ENCODE results near the gene PNPLA8. TPM values are rescaled to one million over a fixed set of nuclear protein-coding genes. Genes with fewer than 3 reads are reported as not detected.
"Not testable (repeated sequence)": the region's sequence is repeated elsewhere in the genome, so short reads cannot be mapped to it uniquely, and the experiment has no call there.

PNPLA8 gene
- total and polyA plus RNA-seq, 4 experiments from 2014 or later, result 20.9 to 28.9 (median 28.4) TPM

GRCh38 chr7:108548141-108548896, 22.4 kb upstream of the PNPLA8 start:
- H3K27ac ChIP-seq (ENCODE audit: low read depth, low read length); H3K9me3 ChIP-seq (ENCODE audit: control insufficient read depth in 1 of 2, low read length in 2 of 2); H3K4me1 Mint-ChIP-seq; H3K27me3 ChIP-seq (ENCODE audit: insufficient read depth, low read length); H3K27me3 Mint-ChIP-seq; H3K4me3 ChIP-seq (ENCODE audit: low read length in 2 of 2); H3K36me3 ChIP-seq (ENCODE audit: insufficient read depth, low read length); H3K36me3 Mint-ChIP-seq; H3K9me3 Mint-ChIP-seq; H3K4me1 ChIP-seq (ENCODE audit: insufficient read depth, low read length); DNase-seq; intact Hi-C loops (cut with micrococcal nuclease); H3K4me3 Mint-ChIP-seq: not testable (repeated sequence)
- H3K27ac Mint-ChIP-seq, result peak overlapping the region in 1 of 7 donors; percentile 49
- CTCF ChIA-PET (ENCODE audit: partially characterized antibody), result interaction anchor here (2.1 kb wide), 1 partner anchor 51 kb away, joined by 7 read pairs; no protein-coding TSS in a partner anchor
- POLR2A ChIA-PET (ENCODE audit: partially characterized antibody), result interaction anchor here (1.5 kb wide), 1 partner anchor 22 kb away, joined by 5 read pairs; the partner anchor contains the start of gene DNAJB9

- Mint-ChIP-seq H3K4me3 (no peak overlapping the region), H3K9me3 (no peaks in the 10 kb centered on the region), H3K27ac (no peak overlapping the region), H3K4me1 (no peaks in the 10 kb centered on the region), H3K27me3 (no peaks in the 10 kb centered on the region), H3K36me3 (no peaks in the 10 kb centered on the region)
- intact Hi-C loops (cut with micrococcal nuclease), result no loop called here
- no peaks in the 10 kb centered on the region for H3K36me3 ChIP-seq (ENCODE audit: insufficient read depth, low read length)
- no peak for DNase-seq
- H3K27ac ChIP-seq (ENCODE audit: low read depth, low read length), result no peak overlapping the region
- ChIA-PET POLR2A (ENCODE audit: partially characterized antibody) (interaction anchor here (1.1 to 1.6 kb wide), 2 partner anchors 15 to 28 kb away, joined by 3 read pairs; partner anchors contain the start of gene DNAJB9), CTCF (ENCODE audit: partially characterized antibody) (interaction anchor here (1.0 kb wide), 1 partner anchor 44 kb away, joined by 3 read pairs; no protein-coding TSS in a partner anchor)
- no peaks in the 10 kb centered on the region for H3K9me3 ChIP-seq (ENCODE audit: control insufficient read depth in 1 of 2, low read length in 2 of 2)
- H3K4me1 ChIP-seq (ENCODE audit: insufficient read depth, low read length), result no peaks in the 10 kb centered on the region
- no peak overlapping the region for H3K4me3 ChIP-seq (ENCODE audit: low read length in 2 of 2)
- H3K27me3 ChIP-seq (ENCODE audit: insufficient read depth, low read length), result no peaks in the 10 kb centered on the region
These were observed 15.5 kb upstream of the PNPLA8 start for GRCh38 chr7:108541478-108541877.

- ChIA-PET POLR2A (ENCODE audit: partially characterized antibody) (interaction anchor here (0.7 kb wide), 1 partner anchor 30 kb away, joined by 3 read pairs; no protein-coding TSS in a partner anchor), CTCF (ENCODE audit: partially characterized antibody) (interaction anchor here (0.7 kb wide), 1 partner anchor 12 kb away, joined by 4 read pairs; no protein-coding TSS in a partner anchor)
- intact Hi-C loops (cut with micrococcal nuclease); H3K36me3 ChIP-seq (ENCODE audit: insufficient read depth, low read length); H3K36me3 Mint-ChIP-seq; DNase-seq; H3K27ac ChIP-seq (ENCODE audit: low read depth, low read length); H3K9me3 ChIP-seq (ENCODE audit: control insufficient read depth in 1 of 2, low read length in 2 of 2); H3K4me3 Mint-ChIP-seq; H3K27me3 Mint-ChIP-seq; H3K4me3 ChIP-seq (ENCODE audit: low read length in 2 of 2); H3K27ac Mint-ChIP-seq; H3K27me3 ChIP-seq (ENCODE audit: insufficient read depth, low read length); H3K9me3 Mint-ChIP-seq; H3K4me1 Mint-ChIP-seq; H3K4me1 ChIP-seq (ENCODE audit: insufficient read depth, low read length): not testable (repeated sequence)
These were observed 12.8 kb upstream of the PNPLA8 start for GRCh38 chr7:108538685-108539084.

DNA sequence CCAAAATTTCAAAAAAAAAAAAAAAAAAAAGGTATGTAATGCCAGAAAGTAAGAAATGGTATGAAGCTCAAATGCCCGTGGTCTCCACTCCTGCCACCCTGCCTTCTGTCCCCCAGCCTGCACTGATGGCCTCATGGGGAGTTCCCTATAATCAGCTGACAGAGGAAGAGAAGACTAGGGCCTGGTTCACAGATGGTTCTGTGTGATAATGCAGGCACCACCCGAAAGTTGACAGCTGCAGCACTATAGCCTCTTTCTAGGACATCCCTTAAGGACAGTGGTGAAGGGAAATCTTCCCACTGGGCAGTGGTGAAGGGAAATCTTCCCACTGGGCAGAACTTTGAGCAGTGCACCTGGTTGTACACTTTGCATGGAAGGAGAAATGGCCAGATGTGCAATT, 12.3 kb upstream of the PNPLA8 start:
- CTCF ChIA-PET (ENCODE audit: partially characterized antibody), result interaction anchor here (0.7 kb wide), 1 partner anchor 11 kb away, joined by 4 read pairs; no protein-coding TSS in a partner anchor

GRCh38 chr7:108537229-108537628, 11.3 kb upstream of the PNPLA8 start:
- no peak overlapping the region for H3K27ac ChIP-seq (ENCODE audit: low read depth, low read length)
- Mint-ChIP-seq H3K9me3 (no peaks in the 10 kb centered on the region), H3K36me3 (no peaks in the 10 kb centered on the region), H3K27me3 (peaks cover 0 to 8% of the 10 kb centered on the region in 2 donors), H3K4me3 (no peak overlapping the region), H3K4me1 (no peaks in the 10 kb centered on the region), H3K27ac (no peak overlapping the region)
- H3K36me3 ChIP-seq (ENCODE audit: insufficient read depth, low read length), result no peaks in the 10 kb centered on the region
- H3K4me3 ChIP-seq (ENCODE audit: low read length in 2 of 2), result no peak overlapping the region
- no peaks in the 10 kb centered on the region for H3K9me3 ChIP-seq (ENCODE audit: control insufficient read depth in 1 of 2, low read length in 2 of 2)
- ChIA-PET CTCF (ENCODE audit: partially characterized antibody) (no interaction called here), POLR2A (ENCODE audit: partially characterized antibody) (no interaction called here)
- H3K27me3 ChIP-seq (ENCODE audit: insufficient read depth, low read length), result no peaks in the 10 kb centered on the region
- intact Hi-C loops (cut with micrococcal nuclease), result no loop called here
- H3K4me1 ChIP-seq (ENCODE audit: insufficient read depth, low read length), result no peaks in the 10 kb centered on the region
- DNase-seq, result no peak

More for the DNA sequence above, 12.3 kb upstream of the PNPLA8 start:
- H3K9me3 ChIP-seq (ENCODE audit: control insufficient read depth in 1 of 2, low read length in 2 of 2); DNase-seq; H3K4me3 ChIP-seq (ENCODE audit: low read length in 2 of 2); H3K4me3 Mint-ChIP-seq; H3K27ac ChIP-seq (ENCODE audit: low read depth, low read length); H3K36me3 ChIP-seq (ENCODE audit: insufficient read depth, low read length); H3K36me3 Mint-ChIP-seq; H3K9me3 Mint-ChIP-seq; intact Hi-C loops (cut with micrococcal nuclease); H3K4me1 ChIP-seq (ENCODE audit: insufficient read depth, low read length); H3K4me1 Mint-ChIP-seq; H3K27me3 ChIP-seq (ENCODE audit: insufficient read depth, low read length); H3K27me3 Mint-ChIP-seq; H3K27ac Mint-ChIP-seq: not testable (repeated sequence)
- POLR2A ChIA-PET (ENCODE audit: partially characterized antibody), result interaction anchor here (0.7 kb wide), 1 partner anchor 31 kb away, joined by 3 read pairs; no protein-coding TSS in a partner anchor

GRCh38 chr7:108535744-108536143, 9.8 kb upstream of the PNPLA8 start:
- no peak overlapping the region for H3K27ac ChIP-seq (ENCODE audit: low read depth, low read length)
- H3K9me3 ChIP-seq (ENCODE audit: control insufficient read depth in 1 of 2, low read length in 2 of 2), result no peaks in the 10 kb centered on the region
- CTCF ChIA-PET (ENCODE audit: partially characterized antibody), result no interaction called here
- Mint-ChIP-seq H3K9me3 (no peaks in the 10 kb centered on the region), H3K27me3 (peaks cover 0 to 8% of the 10 kb centered on the region in 2 donors), H3K27ac (no peak overlapping the region), H3K36me3 (no peaks in the 10 kb centered on the region), H3K4me3 (no peak overlapping the region), H3K4me1 (no peaks in the 10 kb centered on the region)
- no peaks in the 10 kb centered on the region for H3K27me3 ChIP-seq (ENCODE audit: insufficient read depth, low read length)
- H3K4me1 ChIP-seq (ENCODE audit: insufficient read depth, low read length), result no peaks in the 10 kb centered on the region
- H3K4me3 ChIP-seq (ENCODE audit: low read length in 2 of 2), result no peak overlapping the region
- H3K36me3 ChIP-seq (ENCODE audit: insufficient read depth, low read length), result no peaks in the 10 kb centered on the region
- POLR2A ChIA-PET (ENCODE audit: partially characterized antibody), result no interaction called here
- no peak for DNase-seq
- intact Hi-C loops (cut with micrococcal nuclease), result no loop called here

DNA sequence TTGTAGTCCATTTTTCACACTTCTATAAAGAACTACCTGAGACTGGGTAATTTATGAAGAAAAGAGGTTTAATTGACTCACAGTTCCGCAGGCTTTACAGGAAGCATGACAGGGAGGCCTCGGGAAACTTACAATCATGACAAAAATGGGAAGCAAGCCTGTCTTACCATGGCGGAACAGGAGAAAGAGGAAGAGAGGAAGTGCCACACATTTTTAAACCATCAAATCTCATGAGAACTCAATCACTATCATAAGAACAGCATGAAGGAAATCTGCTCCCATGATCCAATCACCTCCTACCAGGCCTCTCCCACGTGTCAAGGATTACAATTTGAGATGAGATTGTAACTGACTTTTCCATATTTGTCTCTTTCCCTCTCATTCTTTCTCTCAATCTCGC, 9.3 kb upstream of the PNPLA8 start:
- no peak for DNase-seq
- Histone ChIP-seq H3K27ac (ENCODE audit: low read depth, low read length) (no peak overlapping the region), H3K9me3 (ENCODE audit: control insufficient read depth in 1 of 2, low read length in 2 of 2) (no peaks in the 10 kb centered on the region), H3K4me3 (ENCODE audit: low read length in 2 of 2) (no peak overlapping the region), H3K27me3 (ENCODE audit: insufficient read depth, low read length) (no peaks in the 10 kb centered on the region), H3K36me3 (ENCODE audit: insufficient read depth, low read length) (no peaks in the 10 kb centered on the region), H3K4me1 (ENCODE audit: insufficient read depth, low read length) (no peaks in the 10 kb centered on the region)
- Mint-ChIP-seq H3K4me3 (no peak overlapping the region), H3K27ac (no peak overlapping the region), H3K36me3 (no peaks in the 10 kb centered on the region), H3K4me1 (no peaks in the 10 kb centered on the region), H3K27me3 (peaks cover 0 to 8% of the 10 kb centered on the region in 2 donors), H3K9me3 (no peaks in the 10 kb centered on the region)
- intact Hi-C loops (cut with micrococcal nuclease), result no loop called here
- CTCF ChIA-PET (ENCODE audit: partially characterized antibody), result no interaction called here
- POLR2A ChIA-PET (ENCODE audit: partially characterized antibody), result no interaction called here

Measured in CD4-positive, alpha-beta memory T cell (primary cell).